A673 (cell line): ENCODE results near the gene MYO5A.

Experiments used
- CTCF ChIP-seq: fragments of 300-800, 200-600 bp; sonication (generic); conservative IDR thresholded peaks from 2 replicates; pipeline ENCODE4 v1.5.1; 2017; ENCODE audit warnings: low read depth, mild to moderate bottlenecking, antibody characterized with exemption, low read length, moderate library complexity, mixed read lengths
- EZH2 ChIP-seq: fragments of 200-600 bp; sonication (generic); IDR thresholded peaks from 2 replicates; pipeline ENCODE4 v1.6.1; 2017; ENCODE audit warnings: borderline replicate concordance, low read depth, mild to moderate bottlenecking, mixed read lengths, antibody characterized with exemption, low read length; ENCODE audit not compliant: poor library complexity, severe bottlenecking

- TF ChIP-seq CTCF, result no peak
- no peak for TF ChIP-seq EZH2
These were observed 146.0 kb downstream of the MYO5A start for GRCh38 chr15:52382647-52383046.
